Measurements from ENCODE around the gene GTF2A2.

GTF2A2 gene

GRCh38 chr15:59609730-59610712 is 47.3 kb downstream of the GTF2A2 start:
- DNase-seq (ENCODE audit: insufficient read length, low spot score) (no peak), FAIRE-seq (no peak)

DNA sequence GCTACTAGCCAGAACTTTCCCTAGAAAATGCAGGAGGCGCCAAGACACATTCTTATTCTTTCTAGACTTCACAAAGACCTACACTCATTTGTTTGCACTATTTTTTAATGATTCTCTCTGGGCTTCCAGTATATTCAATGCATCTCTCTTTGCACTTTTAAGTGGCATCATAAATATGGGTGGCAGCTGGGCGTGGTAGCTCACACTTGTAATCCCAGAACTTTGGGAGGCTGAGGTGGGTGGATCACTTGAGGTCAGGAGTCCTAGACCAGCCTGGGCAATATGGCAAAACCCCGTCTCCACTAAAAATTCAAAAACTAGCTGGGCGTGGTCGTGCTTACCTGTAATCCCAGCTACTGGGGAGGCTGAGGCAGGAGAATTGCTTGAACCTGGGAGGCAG is 51.3 kb downstream of the GTF2A2 start:
- DNase-seq (ENCODE audit: insufficient read length, low spot score): no peak
- FAIRE-seq: no peak

DNA sequence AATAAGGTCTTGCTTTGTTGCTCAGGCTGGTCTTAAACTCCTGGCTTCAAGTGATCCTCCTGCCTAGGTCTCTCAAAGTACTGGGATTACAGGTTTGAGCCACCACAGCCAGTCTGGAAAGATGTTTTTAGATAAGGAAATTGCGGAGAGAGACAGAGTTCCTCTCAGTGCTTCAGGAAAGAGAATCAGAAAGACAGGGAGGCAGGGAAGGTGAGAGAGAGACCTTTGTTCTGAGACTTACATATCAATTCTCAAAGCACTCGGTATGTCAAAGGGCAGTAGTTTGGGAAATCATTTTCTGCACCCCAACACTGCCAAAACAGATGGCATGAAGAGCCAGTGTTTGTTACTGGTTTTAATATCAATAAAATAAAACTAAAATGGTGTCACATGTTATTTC is 58.9 kb downstream of the GTF2A2 start:
- DNase-seq (ENCODE audit: insufficient read length, low spot score) (no peak), FAIRE-seq (no peak)

GRCh38 chr15:59596640-59597039 is 60.7 kb downstream of the GTF2A2 start:
- DNase-seq (ENCODE audit: insufficient read length, low spot score) (no peak), FAIRE-seq (no peak)

GRCh38 chr15:59595434-59595915 is 61.8 kb downstream of the GTF2A2 start:
- FAIRE-seq: no peak
- DNase-seq (ENCODE audit: insufficient read length, low spot score): no peak

DNA sequence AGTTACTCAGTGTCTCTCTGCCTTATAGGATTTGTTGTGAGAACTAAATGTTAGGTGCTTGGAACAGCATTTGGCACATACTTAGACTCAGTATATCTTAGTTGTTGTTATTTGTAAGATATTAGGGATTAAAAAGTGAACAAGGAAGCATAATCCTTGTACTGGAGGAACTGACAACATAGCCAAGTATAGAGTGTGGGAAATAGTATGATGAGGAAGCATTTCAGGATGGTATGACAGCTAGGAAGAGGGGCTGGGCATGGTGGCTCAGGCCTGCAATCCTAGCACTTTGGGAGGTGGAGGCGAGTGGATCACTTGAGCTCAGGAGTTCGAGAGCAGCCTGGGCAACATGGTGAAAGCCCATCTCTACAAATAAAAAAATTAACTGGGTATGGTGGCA is 62.3 kb downstream of the GTF2A2 start:
- DNase-seq (ENCODE audit: insufficient read length, low spot score) (no peak), FAIRE-seq (no peak)

DNA sequence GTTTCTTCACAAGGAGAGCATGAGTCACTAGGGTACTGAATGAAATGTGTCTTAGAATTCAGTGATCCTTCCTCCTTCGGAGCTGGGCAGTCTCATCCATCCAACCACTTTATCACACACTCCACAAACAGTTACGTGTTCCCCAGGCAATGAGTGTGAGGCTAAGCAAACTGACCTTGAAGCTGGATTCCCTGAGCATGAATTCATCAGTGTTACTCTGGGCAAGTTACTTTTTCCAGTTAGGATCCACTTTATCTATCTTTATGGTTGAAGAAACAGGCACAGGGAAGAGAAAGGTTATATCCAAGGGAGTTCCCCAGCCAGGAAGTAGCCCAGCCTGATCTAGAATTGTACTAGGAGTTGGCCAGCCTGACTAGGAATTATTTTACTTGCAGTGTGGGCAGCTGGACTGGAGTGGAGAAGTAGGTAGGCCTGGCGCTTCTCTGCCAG is 62.8 kb downstream of the GTF2A2 start:
- FAIRE-seq (no peak), DNase-seq (ENCODE audit: insufficient read length, low spot score) (no peak)

- FAIRE-seq (no peak), DNase-seq (ENCODE audit: insufficient read length, low spot score) (no peak)
Measured at GRCh38 chr15:59591356-59591755, 66.0 kb downstream of the GTF2A2 start.

GRCh38 chr15:59590027-59590426 is 67.3 kb downstream of the GTF2A2 start:
- DNase-seq (ENCODE audit: insufficient read length, low spot score) (no peak), FAIRE-seq (no peak)

Measured in HTR-8/SVneo (cell line).